Measurements from ENCODE around the gene RAD52. TPM values are rescaled to one million over a fixed set of nuclear protein-coding genes. Genes with fewer than 3 reads are reported as not detected.

Gene RAD52
- 8.2 to 11.5 TPM (median 10.3 TPM) in 5 replicates for total RNA-seq (2022; extraction: Qiagen RNA extraction; ENCODE audit: low read depth)

GRCh38 chr12:949453-950191 is at the start of gene RAD52:
Gene RAD52, minus strand, starts transcription at chr12:949694. Its CDS starts 16,636 bp downstream, at chr12:933058.

GRCh38 chr12:990661-991349 is 41.3 kb upstream of the RAD52 start, which contains the start of gene ERC1:
Gene ERC1, plus strand, starts transcription at chr12:991223. Its CDS starts 36,681 bp downstream, at chr12:1027904.

Other genes with a start within 250 kb of the RAD52 start
- gene WNK1, start 197.1 kb downstream of the RAD52 start, total RNA-seq (2022; extraction: Qiagen RNA extraction; ENCODE audit: low read depth), result 74.8 to 96.0 TPM (median 90.2 TPM) in 5 replicates
- gene ERC1, start 41.5 kb upstream of the RAD52 start, total RNA-seq (2022; extraction: Qiagen RNA extraction; ENCODE audit: low read depth), result 14.5 to 19.8 TPM (median 18.3 TPM) in 5 replicates